ENCODE data around the gene UBE2L5. TPM values are rescaled to one million over a fixed set of nuclear protein-coding genes. Genes with fewer than 3 reads are reported as not detected.

UBE2L5 gene
- total and polyA plus RNA-seq, 2 of the 8 experiments (the other 6 are each of a cell fraction or from before 2014, with no cell fraction given) = not detected

GRCh38 chr13:30418075-30418716, 4.1 kb upstream of the UBE2L5 start (continued):
- no peak for TF ChIP-seq EP300 (IDR thresholded peaks at IDR 0.05; ENCODE audit: borderline replicate concordance in 1 of 2, low read depth in 2 of 2, low read length in 2 of 2)

Measured in H1 (cell line).